GM21528 (cell line): ENCODE data around the gene ABCG1.

Experiments
- ATAC-seq: cut with Tn5 transposase; IDR thresholded peaks from one replicate; pipeline ENCODE4 v1.9.1; 2021; ENCODE audit warnings: mild to moderate bottlenecking, moderate library complexity; ENCODE audit not compliant: unreplicated experiment, low FRiP score

Gene ABCG1

DNA sequence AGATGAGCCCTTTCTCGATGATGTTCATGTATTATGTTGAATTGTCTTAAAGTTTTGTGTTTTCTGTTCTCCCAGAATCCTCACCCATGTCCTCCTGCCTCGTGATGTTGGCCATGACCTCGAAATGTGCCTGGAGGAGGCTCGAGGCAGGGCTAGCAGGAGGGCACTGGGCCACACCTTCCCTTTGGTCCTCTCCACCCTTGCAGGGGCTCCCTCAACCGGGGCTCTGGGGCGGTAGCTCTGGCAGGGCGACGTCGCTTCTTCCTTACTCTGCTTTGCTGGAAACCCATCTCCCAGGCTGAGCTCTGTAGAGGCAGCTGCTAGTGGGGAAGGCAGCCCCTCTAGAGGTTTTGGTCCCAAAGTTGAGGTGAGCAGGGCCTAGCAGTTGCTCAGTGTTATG lies 82.0 kb downstream of the ABCG1 start:
- no peak for ATAC-seq

DNA sequence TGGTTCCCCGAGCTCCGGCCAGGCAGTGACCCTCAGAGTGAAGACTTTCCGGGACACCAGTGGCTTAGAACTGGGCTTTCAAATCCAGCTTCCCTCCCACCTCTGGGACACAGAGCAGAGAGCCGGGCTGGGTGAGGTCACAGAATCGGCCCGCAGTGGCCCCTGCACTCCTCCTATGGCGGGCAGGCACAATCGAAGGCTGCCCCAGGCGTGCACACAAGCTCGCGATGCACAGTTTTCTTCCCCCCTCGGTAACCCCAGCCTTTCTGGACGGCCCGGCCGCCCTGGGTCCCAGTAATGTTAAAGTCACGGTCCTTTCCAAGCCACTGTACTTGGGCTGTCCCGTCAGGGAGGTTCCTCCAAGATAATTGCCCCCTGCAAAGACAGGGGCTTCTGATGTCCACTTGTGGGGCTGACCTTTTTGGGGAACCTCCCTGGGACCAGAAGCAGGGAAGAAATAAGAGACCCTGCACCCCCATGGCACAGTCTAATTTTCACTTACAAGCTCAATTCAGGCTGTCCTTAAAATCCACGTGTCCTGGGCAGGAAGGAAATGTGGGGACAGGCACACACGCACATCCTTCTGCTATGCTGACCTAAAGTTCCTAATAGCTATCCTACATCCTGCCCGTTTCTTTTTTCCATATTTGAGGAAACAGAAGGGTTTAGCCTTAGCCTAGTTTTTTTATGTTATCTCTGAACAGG lies 82.6 kb downstream of the ABCG1 start:
- ATAC-seq, result no peak

- no peak for ATAC-seq
These were observed 83.2 kb downstream of the ABCG1 start for GRCh38 chr21:42302076-42302650.

GRCh38 chr21:42302794-42303193 lies 83.9 kb downstream of the ABCG1 start:
- no peak for ATAC-seq

GRCh38 chr21:42303443-42303842 lies 84.5 kb downstream of the ABCG1 start:
- no peak for ATAC-seq

DNA sequence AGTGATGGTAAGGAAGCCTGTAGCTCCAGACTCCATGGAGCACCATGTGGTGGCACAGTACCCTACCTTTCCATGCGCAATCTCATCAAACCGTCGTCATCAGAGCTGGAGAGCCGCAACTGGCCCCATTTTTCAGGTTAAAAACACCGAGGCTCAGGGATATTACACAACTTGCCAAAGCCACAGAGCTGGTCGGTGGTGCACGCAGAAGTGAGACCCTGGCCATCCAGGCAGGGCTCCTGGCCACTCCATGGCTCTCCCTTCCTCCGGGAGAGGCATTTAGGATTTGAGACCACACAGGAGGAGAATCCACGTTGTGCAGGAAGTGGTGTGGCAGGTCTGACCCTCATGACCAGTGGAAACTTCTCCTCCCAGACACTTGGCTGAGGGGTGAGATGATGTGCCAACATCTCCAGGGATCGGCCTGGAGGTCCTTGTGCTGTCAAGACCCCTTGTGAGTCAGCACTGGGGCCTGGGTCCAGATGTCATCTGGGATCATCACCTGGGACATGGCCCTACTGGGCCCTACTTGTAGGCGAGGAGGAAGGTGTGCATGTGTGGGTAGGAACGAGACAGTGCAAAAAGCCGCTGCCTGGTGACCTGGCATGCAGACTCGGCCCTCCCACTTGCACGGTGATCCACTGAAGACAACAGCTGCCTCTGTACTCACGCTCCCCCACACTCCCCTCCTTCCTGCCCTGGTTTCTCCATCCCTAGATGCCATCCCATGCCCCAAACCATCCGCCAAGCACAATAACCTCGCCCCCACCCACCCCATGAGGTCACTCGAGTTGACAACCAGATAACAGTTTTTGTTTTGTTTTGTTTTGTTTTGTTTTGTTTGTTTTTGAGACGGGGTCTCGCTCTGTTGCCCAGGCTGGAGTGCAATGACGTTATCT lies 85.9 kb downstream of the ABCG1 start:
- ATAC-seq, result no peak

DNA sequence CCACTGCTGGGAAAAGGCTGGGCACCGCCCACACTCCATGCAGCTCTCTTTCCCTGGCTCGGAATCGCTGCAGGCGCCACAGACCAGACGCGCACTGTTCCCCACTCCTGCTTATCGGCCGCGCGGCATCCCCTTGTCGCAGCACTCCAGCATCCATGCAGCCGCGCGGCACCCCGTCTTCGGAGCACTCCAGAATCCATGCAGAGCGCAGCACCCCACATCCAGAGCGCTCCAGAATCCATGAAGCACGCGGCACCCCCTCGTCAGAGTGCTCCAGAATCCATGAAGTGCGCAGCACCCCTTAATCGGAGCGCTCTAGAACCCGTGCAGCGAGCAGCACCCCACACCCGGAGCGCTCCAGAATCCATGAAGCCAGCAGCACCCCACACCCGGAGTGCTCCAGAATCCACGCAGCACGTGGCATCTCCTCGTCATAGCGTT lies 86.8 kb downstream of the ABCG1 start:
- no peak for ATAC-seq

DNA sequence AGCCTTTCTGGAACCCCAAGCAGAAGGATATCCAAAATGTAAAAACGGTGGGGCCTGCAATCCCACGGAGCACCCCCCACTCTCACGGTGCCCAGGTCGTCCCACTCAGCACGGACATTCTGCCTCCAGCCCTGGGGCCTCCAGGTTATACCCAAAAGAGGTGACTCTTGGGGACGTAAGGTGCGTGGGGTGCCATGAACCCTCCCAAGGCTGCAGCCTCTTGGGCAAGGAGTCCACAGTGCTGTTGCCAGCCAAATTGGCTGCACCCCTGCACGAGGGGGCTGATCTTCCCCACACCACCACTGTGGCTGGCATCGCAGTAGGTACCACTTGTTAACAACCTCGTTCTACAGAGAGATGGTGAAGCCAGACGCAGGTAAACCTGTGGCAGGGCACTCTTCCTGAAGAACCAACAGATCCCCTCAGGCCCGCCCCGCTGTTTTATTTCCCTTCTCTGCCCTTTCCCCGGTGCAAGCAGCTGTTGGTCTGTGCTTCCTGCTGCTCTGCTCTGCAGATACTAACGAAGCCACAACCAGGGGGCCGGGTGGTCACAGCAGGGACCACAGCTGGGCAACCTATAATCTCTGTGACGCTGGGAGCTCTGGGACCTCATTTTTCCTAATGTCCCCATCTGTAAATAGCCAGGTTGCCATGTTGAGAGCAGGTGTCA lies 87.6 kb downstream of the ABCG1 start:
- no peak for ATAC-seq

DNA sequence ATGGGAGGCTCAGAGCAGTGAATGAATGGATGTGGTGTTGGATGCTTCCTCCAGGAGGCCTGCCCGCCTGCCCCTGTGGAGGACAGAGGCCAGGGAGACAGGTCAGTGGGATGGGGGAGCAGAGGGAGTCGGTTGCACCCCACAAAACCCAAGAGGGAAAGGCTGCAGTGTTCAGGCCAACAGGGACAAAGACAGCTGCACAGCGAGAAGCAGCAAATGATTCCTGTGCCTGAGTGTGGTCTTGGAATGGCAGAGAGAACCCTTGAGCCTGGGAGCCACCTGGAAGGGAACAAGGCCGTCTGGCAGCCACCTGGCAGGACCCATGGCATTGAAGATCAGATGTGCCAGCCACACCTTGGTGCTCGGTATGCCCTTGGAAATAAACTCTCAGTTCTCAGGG lies 88.2 kb downstream of the ABCG1 start:
- ATAC-seq, result no peak

DNA sequence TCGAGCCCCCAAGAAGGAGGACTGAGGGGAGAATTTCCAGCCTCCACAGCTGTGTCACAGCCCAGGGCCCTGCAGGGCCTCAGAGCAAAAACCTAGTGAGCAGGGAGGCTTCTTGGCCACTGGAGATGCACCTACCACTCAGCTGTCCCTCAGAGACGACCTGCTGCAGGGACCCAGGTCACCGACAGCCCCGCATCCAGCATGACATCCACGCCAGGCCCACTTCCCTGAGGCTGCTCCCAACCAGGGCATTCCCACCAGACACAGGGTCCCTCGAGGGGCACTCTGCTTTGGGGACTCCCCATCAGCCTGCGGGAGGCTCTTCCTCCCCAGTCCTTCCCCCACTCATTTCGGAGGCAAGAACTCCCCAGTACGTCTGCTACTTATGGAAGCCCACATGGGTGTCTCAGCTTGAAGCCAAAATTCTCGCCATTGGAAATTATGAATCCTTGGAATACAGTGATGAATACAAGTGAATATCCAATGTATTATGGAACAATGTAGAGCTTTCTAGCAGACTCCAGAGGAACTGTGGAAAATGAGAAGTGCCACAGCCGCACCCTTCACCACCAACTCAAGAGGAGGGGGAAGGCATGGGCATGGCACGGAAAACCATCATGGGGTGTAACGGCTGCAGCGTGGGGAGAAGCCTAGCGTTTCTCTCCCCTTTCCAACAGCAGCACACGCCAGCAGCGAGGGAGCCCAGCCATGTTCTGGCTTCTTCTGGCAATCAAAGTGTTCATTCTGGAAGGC lies 89.4 kb downstream of the ABCG1 start:
- ATAC-seq, result no peak

GRCh38 chr21:42308914-42309752 lies 90.2 kb downstream of the ABCG1 start:
- ATAC-seq, result no peak

DNA sequence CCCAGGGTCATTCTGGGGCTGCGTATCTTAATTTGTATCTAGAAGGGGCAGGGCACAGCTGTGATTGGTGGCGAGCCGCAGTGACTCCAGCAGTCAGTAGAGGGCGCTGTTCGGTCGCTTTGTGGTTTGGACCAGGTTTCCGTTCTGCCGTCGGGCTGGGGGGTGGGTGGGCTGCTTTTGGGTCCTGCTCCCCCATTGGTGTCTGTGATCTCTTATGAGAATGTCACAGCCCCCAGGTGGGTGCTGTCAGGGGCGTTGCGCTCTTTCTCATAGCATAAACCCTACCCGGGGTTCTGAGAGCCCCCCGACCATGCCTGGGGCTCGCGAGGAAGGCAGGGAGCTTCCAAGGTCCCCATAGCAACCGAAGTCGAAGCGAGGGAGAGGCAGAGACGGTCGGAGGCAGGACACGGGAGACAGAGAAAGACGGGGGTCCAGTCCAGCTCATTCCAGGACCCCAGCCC lies 90.8 kb downstream of the ABCG1 start:
- no peak for ATAC-seq

- ATAC-seq, result no peak
These were observed 91.6 kb downstream of the ABCG1 start for GRCh38 chr21:42310411-42311001.

DNA sequence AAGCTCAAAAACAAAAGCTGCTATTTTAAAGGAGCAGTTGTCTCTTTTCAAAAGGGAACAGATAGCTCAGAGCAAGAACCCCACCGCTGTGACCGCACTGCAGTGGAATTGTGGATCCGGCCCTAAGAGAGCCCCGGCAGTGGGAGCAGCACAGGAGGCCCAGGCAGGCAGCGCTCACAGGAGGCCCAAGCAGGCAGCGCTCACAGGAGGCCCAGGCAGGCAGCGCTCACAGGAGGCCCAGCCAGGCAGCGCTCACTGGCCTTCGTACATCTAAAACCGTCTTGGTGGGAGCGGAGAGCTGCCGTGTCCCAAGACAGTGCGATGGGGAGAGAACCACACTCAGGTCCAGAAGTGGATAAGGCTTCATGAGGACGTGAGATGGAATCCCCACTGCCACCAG lies 92.2 kb downstream of the ABCG1 start:
- no peak for ATAC-seq

DNA sequence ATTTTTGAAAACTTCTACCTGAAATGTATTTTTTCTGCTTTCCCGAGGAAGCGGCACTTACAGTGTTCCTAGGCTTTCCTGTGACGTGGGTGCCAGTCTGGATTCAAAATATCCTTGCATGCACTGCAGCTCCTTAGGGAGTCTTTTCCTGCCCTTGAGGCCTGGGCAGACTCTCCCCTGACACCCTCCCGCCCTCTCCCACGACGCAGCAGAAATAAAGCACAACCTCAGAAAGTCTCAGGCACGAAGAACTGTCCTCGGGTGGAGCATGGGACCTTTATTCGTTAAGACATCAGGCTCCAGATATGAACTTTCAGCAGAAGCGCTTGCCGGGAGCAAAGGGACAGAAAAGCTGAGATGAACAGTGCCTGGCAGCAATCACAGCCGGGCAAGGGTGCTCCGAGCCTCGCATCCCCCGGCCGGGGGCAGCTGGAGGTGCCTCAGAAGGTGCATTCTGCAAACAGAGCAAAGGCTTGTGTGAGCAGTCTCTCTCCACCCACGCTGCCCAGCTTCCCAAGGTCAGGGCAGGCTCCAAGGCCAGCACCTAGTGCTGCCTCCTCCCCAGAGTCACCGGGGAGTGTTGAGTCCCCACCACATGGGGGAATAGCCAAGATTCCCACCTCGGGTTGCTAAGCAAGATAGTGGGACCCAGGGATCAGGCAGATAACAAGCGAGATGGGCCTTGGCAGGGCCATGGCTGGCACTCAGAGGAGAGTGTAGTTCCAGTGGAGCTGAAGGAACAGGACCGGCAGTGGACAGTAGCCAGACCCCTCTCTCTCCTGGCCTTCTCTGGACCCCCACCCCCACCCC lies 93.1 kb downstream of the ABCG1 start:
- ATAC-seq, result no peak

GRCh38 chr21:42312626-42313104 lies 93.7 kb downstream of the ABCG1 start:
- ATAC-seq, result no peak

DNA sequence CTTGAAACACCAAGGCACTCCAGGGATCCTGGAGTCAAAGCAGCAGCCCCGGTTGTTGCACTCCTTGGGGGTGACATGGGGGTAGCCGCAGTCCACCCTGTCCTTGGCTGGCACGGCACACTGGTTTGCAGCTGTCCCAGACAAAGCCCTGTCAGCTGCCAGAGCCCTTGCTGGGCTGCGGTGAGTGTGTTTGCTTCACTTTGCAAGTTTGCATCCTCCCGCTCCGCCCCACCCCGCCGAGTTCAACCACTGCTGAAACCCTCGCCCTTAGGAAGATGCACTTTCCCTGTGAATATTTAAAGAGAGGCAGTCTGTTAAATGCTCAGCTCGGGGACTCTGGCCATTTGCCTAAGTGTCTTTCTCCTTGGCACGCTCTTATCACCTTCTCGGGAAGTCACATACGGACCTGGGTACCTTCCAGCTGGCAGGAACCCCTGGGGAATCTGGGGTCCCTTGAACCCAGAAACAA lies 94.6 kb downstream of the ABCG1 start:
- ATAC-seq, result no peak
